ENCODE data around the gene GOLGA6L10.
"Not testable (repeated sequence)": the region's sequence is repeated elsewhere in the genome, so short reads cannot be mapped to it uniquely, and the experiment has no call there.

DNA sequence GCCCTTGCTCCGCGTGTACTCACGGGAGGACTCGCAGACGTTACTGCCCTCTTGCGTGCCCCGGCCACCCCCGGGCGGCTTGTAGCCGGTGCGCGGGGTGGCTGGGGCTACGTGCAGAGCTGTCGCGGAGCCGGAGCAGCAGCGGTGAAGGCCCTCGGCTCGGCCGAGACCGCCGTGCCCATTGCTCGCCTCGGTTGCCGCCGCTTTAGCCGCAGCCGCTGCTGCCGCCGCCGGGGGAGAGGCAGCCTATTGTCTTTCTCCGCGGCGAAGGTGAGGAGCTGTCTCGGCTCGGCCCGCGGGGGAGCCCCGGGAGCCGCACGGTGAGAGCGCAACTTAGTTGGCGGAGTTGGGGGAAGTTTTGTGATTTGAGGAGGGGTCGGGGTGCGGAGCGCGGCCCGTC lies 5.8 kb upstream of the GOLGA6L10 start:
- TF ChIP-seq, protein P1, sequence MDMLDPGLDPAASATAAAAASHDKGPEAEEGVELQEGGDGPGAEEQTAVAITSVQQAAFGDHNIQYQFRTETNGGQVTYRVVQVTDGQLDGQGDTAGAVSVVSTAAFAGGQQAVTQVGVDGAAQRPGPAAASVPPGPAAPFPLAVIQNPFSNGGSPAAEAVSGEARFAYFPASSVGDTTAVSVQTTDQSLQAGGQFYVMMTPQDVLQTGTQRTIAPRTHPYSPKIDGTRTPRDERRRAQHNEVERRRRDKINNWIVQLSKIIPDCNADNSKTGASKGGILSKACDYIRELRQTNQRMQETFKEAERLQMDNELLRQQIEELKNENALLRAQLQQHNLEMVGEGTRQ (IDR thresholded peaks at IDR 0.05; ENCODE audit: low read depth, low read length), result not testable (repeated sequence)
- TF ChIP-seq RAD21 (IDR thresholded peaks at IDR 0.05; ENCODE audit: low read length); POLR2A (IDR thresholded peaks at IDR 0.05; ENCODE audit: low read depth, low read length); SMC3 (IDR thresholded peaks at IDR 0.05; ENCODE audit: low read depth, low read length): not testable (repeated sequence)
